NCI-H2171 (cell line): ENCODE data around the gene ARHGEF7.

Experiments used
- DNase-seq: peaks from one replicate; lab custom pipeline; 2025; lab: John Stamatoyannopoulos, UW

The ARHGEF7 gene

GRCh38 chr13:111346101-111346680 lies 231.1 kb downstream of the ARHGEF7 start:
- no peak for DNase-seq

DNA sequence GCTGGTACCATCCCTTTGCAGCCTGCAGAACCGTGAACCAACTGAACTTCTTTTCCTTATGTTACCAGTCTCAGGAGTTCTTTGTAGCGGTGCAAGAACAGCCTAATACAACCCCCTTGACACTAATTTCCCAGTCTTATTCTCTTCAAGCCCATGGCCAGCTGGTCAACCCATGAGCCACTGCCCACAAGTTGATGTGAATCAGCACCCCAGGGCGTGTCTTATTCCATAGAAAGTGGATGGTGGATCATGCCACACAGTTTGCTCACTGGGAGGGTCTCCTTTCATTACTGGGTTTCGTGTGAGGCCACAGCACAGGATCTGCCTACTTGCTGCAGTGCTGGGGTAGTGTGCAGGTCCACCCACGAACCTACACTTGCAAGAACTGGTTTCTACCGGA lies 232.3 kb downstream of the ARHGEF7 start:
- DNase-seq = no peak

DNA sequence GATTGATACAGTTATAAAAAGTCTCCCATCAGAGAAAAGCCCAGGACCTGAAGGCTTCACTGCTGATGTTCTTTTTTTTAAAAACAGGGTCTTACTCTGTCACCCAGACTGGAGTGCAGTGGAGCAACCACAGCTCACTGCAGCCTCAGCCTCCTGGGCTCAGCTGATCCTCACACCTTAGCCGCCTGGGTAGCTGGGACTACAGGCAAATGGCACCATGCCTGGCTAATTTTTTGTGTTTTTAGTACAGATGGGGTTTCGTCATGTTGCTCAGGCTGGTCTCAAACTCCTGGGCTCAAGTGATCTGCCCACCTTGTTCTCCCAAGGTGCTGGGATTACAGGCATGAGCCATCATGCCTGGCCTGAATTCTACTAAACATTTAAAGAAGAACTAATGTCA lies 238.4 kb downstream of the ARHGEF7 start:
- DNase-seq = no peak

DNA sequence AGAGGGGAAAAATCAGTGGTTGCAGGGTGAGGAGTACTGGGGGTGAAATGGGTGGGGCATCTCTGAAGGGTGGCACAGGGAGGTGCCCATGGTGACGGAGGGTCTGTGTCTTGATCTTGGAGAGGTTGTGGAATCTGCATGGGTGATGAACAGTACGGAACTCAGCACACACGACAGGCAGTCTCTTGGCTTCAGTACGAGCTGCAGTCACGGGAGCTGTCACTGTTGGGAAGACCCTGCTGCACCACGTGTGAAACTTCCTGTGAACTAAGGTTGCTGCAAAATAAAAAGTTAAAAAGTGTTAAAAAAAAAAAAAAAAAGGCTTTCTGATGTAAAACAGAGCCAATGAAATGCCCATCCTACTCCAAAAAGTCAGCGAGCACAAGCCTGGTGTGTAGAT lies 239.7 kb downstream of the ARHGEF7 start:
- DNase-seq = no peak
